ENCODE data around the gene S100A11.
"Not testable (repeated sequence)": the region's sequence is repeated elsewhere in the genome, so short reads cannot be mapped to it uniquely, and the experiment has no call there.

Gene S100A11

DNA sequence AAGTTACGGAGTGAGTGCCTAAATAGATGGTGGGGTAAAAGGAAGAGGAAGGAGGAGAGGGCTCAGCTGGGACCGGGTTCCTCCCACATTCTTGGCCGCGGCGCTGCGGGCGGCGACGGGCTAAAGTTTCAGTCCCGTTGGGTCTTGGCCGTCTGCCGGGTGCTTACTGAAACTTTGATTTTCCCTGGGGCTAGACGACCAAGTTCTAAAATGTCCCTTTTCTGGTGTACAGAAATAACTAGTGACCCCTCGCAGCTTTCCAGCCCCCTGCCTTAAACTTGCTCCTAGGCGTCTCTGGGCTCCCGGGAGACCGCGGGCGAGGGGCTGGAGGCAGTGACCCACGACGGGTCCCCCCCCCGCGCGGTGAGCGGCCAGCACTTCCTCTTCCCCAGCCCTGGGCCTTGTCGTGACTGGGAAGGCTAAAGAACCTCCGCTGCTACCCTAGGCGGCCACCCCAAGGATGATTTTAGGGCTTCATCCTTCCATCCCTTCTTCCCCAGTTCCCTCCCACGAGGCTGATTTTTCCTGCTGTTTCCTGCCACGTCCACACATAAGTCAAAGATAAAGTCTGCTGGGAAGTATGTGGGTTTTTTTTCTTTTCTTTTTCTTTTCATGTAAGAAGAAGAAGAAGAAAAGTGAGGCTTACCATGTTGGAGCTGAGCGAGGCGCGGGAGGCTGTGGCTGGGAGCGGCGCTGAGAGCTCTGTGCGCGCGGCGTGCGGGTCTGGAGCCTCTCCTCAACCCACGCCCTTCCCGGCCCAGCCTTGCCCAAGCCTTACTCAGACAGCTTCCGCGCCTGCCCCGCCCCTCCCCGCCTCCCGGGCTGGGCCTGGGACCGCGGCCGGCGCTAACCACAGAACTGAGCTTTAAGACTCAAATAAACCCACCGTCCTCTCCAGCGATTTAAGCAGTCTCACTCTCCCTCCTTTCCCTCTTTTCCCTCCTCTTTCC is at the start of gene S100A11:
Gene S100A11, minus strand, starts transcription at position 738 of the 950 bp plus-strand sequence. Its CDS starts 89 bp downstream, at position 649.
- peaks cover 40% of the 10 kb centered on the region for H3K27me3 ChIP-seq (ENCODE audit: insufficient read depth, low read length)
- H3K36me3 ChIP-seq (ENCODE audit: insufficient read depth, low read depth, low read length): peaks cover 23% of the 10 kb centered on the region
- no peaks in the 10 kb centered on the region for H3K9me3 ChIP-seq (ENCODE audit: insufficient read depth, low read depth, low read length)
- peaks cover 15% of the 10 kb centered on the region; the same call in 1 of the 2 replicates for H3K4me1 ChIP-seq (ENCODE audit: insufficient read depth, low read length)
- peak within 1 kb of the TSS; percentile 83 for H3K4me3 ChIP-seq (ENCODE audit: low read length)
- peak within 1 kb of the TSS; percentile 71; the same call in 1 of the 2 replicates for H3K9ac ChIP-seq (ENCODE audit: low read depth, low read length)
- no peak within 1 kb of the TSS for H3K27ac ChIP-seq (ENCODE audit: low read length)

DNA sequence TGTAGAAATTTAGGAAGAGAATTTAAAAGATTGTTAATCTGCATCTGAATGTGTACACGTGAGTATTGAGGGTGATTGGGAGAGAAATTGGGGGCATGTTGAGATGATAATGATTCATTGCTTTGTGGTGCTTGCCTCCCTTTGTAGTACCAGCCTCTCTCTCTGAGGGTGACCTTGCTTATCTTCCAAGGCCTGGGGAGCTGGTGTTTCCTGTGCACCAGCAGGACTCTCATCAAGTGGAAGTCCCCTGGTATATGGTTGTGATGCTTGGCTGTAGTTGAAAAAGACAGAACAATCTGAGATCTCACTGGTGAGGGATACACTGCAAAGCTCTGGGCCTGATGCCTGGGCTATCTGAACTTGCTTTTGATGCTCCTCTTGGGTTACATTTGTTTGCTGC is 48.0 kb upstream of the S100A11 start:
- H3K9me3 ChIP-seq (ENCODE audit: insufficient read depth, low read depth, low read length): no peaks in the 10 kb centered on the region
- no peaks in the 10 kb centered on the region for H3K4me1 ChIP-seq (ENCODE audit: insufficient read depth, low read length)
- peaks cover 8% of the 10 kb centered on the region; the same call in 1 of the 2 replicates for H3K27me3 ChIP-seq (ENCODE audit: insufficient read depth, low read length)
- H3K4me3 ChIP-seq (ENCODE audit: low read length): no peak overlapping the region
- no peak overlapping the region for H3K27ac ChIP-seq (ENCODE audit: low read length)
- H3K9ac ChIP-seq (ENCODE audit: low read depth, low read length): no peak overlapping the region
- no peaks in the 10 kb centered on the region for H3K36me3 ChIP-seq (ENCODE audit: insufficient read depth, low read depth, low read length)

DNA sequence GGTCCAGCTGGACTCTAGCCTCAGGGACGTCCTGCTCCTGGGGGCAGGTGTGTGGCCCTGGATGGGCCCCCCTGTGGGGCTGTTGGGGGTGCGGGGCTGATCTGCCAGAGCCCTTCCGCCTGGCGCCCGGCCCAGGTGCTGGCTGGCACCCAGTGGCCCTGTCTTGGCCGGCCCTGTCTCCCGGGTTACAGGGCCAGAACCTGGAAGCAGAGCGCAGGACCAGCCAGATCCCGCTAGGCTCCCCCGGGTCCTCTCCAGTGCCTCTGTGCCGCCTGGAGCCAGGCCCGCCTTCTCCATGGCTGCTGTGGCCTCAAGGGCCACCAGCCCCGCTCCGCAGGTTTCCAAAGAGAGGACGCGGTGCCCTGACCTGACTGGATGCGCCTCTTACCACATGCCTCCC is 44.2 kb upstream of the S100A11 start:
- H3K36me3 ChIP-seq (ENCODE audit: insufficient read depth, low read depth, low read length); H3K4me3 ChIP-seq (ENCODE audit: low read length); H3K27ac ChIP-seq (ENCODE audit: low read length); H3K9me3 ChIP-seq (ENCODE audit: insufficient read depth, low read depth, low read length); H3K9ac ChIP-seq (ENCODE audit: low read depth, low read length); H3K4me1 ChIP-seq (ENCODE audit: insufficient read depth, low read length); H3K27me3 ChIP-seq (ENCODE audit: insufficient read depth, low read length): not testable (repeated sequence)

DNA sequence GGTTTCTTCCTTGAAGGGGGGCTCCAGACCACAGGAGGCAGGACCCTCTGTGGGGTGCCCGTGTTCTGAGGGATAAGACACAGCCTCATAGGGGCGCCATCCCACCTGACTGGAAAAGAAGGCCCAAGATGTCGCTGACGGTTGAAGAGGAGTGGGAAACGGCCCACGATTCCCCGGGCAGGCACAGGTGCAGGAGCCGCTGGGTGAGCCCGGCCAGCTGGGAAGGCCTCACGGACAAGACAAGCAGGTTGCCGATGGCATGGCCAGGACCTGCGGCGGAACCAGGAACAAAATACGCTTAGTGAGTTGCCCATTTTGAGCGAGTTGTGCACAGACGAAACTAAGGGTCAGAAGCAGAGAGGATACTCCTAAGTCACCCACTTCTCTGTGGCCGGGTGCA is 43.7 kb upstream of the S100A11 start:
- not testable (repeated sequence) for H3K9me3 ChIP-seq (ENCODE audit: insufficient read depth, low read depth, low read length); H3K4me1 ChIP-seq (ENCODE audit: insufficient read depth, low read length); H3K4me3 ChIP-seq (ENCODE audit: low read length); H3K27ac ChIP-seq (ENCODE audit: low read length); H3K9ac ChIP-seq (ENCODE audit: low read depth, low read length); H3K36me3 ChIP-seq (ENCODE audit: insufficient read depth, low read depth, low read length); H3K27me3 ChIP-seq (ENCODE audit: insufficient read depth, low read length)

DNA sequence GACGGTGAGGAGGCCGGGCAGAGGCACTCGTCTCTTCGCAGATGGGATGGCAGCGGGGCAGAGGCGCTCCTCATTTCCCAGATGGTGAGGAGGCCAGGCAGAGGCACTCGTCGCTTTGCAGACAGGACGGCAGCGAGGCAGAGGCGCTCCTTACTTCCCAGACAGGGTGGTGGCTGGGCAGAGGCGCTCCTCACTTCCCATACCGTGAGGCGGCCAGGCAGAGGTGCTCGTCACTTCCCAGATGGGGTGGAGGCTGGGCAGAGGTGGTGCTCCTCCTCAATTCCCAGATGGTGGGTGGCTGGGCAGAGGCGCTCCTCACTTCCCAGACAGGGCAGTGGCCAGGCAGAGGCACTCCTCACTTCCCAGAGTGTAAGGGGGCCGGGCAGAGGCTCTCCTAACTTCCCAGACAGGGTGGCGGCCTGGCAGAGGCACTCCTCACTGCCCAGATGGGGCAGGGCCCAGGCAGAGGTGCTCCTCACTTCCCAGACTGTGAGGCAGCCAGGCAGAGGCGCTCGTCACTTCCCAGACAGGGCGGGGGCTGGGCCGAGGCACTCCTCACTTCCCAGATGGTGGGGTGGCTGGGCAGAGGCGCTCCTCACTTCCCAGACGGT is 42.1 kb upstream of the S100A11 start:
- H3K36me3 ChIP-seq (ENCODE audit: insufficient read depth, low read depth, low read length): no peaks in the 10 kb centered on the region
- H3K27me3 ChIP-seq (ENCODE audit: insufficient read depth, low read length): no peaks in the 10 kb centered on the region
- no peak overlapping the region for H3K9ac ChIP-seq (ENCODE audit: low read depth, low read length)
- H3K4me3 ChIP-seq (ENCODE audit: low read length): no peak overlapping the region
- H3K9me3 ChIP-seq (ENCODE audit: insufficient read depth, low read depth, low read length): no peaks in the 10 kb centered on the region
- no peaks in the 10 kb centered on the region for H3K4me1 ChIP-seq (ENCODE audit: insufficient read depth, low read length)
- H3K27ac ChIP-seq (ENCODE audit: low read length): no peak overlapping the region

DNA sequence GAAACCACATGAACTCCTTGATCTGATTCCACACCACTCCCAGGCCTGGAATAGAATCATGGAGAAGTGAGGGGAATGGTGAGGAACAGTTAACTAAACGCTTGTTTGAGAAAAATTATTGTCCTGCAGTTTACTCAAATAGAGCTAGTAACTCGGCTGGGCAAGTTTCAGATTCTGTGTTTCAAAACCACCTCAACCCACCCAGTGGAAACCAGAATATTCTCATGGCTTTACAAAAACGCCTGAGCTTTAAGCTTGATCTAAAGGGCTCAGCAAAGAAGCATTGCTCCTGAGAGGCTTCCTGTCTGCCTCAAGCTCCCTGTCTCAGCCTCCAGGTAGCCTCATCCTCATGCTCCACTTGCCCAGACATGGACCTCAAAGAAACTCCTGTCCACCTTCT is 35.5 kb upstream of the S100A11 start:
- Histone ChIP-seq H3K9ac (ENCODE audit: low read depth, low read length) (no peak overlapping the region), H3K4me3 (ENCODE audit: low read length) (no peak overlapping the region), H3K27me3 (ENCODE audit: insufficient read depth, low read length) (no peaks in the 10 kb centered on the region), H3K4me1 (ENCODE audit: insufficient read depth, low read length) (peaks cover 10% of the 10 kb centered on the region; the same call in 1 of the 2 replicates), H3K9me3 (ENCODE audit: insufficient read depth, low read depth, low read length) (no peaks in the 10 kb centered on the region), H3K27ac (ENCODE audit: low read length) (no peak overlapping the region), H3K36me3 (ENCODE audit: insufficient read depth, low read depth, low read length) (no peaks in the 10 kb centered on the region)

DNA sequence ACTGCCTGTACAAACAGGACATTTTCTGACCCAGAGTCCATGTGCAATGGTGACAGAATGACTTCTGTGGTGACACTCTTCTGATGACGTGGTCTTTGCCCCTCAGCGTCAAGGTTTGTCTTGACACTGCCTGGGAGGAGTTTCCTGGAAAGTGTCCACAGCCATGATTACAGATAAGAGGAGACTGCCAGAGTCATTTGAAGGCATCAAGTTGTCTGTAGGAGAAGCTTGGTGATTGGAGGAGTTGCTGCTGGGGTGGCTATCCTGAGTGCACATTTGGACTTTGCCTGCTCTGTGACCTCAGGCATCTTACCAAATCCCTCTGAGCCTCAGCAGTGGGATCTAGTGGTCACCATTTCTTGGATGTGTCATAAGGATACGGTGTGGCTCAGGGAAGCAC is 34.3 kb upstream of the S100A11 start:
- Histone ChIP-seq H3K4me1 (ENCODE audit: insufficient read depth, low read length) (peaks cover 11% of the 10 kb centered on the region; the same call in 1 of the 2 replicates), H3K36me3 (ENCODE audit: insufficient read depth, low read depth, low read length) (no peaks in the 10 kb centered on the region), H3K9me3 (ENCODE audit: insufficient read depth, low read depth, low read length) (no peaks in the 10 kb centered on the region), H3K27me3 (ENCODE audit: insufficient read depth, low read length) (no peaks in the 10 kb centered on the region), H3K4me3 (ENCODE audit: low read length) (no peak overlapping the region), H3K27ac (ENCODE audit: low read length) (no peak overlapping the region), H3K9ac (ENCODE audit: low read depth, low read length) (no peak overlapping the region)

DNA sequence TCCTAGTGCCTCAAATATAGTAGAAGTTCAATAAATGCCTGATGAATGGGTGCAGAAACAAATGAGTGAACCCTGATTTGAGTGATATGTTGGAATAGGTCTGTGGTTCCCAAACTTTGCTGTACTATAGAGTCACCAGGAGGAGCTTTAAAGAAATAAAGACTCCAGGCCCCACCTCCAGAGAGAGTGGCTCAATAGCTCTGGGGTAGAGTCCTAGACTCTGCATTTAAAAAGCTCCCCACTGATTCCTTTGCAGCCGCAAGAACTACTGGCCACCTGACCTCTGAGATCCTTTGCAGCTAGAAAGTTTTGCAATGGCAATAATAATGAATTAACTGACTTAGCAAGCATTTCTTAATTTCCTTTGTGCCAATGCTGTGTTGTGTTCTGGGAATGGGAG is 31.1 kb upstream of the S100A11 start:
- Histone ChIP-seq H3K9ac (ENCODE audit: low read depth, low read length) (no peak overlapping the region), H3K9me3 (ENCODE audit: insufficient read depth, low read depth, low read length) (no peaks in the 10 kb centered on the region), H3K4me3 (ENCODE audit: low read length) (no peak overlapping the region), H3K27me3 (ENCODE audit: insufficient read depth, low read length) (no peaks in the 10 kb centered on the region), H3K36me3 (ENCODE audit: insufficient read depth, low read depth, low read length) (no peaks in the 10 kb centered on the region), H3K4me1 (ENCODE audit: insufficient read depth, low read length) (peaks cover 11% of the 10 kb centered on the region; the same call in 1 of the 2 replicates), H3K27ac (ENCODE audit: low read length) (no peak overlapping the region)

DNA sequence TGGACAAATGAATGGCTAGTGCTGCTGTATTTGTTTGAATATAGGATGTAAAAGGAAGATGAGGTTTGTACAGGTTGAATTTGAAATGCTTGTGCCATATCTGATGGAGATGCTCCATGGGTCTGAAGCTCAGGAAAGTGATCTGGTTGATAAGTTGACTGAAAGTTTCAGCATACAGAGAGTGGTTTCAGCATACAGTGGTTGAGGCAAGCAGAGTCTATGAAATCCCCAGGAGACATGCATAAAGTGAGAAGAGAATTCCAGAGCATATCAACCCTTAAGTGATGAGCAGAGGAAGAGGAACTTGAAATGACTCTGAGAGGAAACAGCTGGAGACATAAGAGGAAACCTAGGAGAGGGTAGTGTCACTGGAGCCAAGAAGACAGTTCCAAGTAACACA is 30.3 kb upstream of the S100A11 start:
- Histone ChIP-seq H3K4me3 (ENCODE audit: low read length) (no peak overlapping the region), H3K27me3 (ENCODE audit: insufficient read depth, low read length) (no peaks in the 10 kb centered on the region), H3K9me3 (ENCODE audit: insufficient read depth, low read depth, low read length) (no peaks in the 10 kb centered on the region), H3K9ac (ENCODE audit: low read depth, low read length) (no peak overlapping the region), H3K27ac (ENCODE audit: low read length) (no peak overlapping the region), H3K4me1 (ENCODE audit: insufficient read depth, low read length) (peaks cover 11% of the 10 kb centered on the region; the same call in 1 of the 2 replicates), H3K36me3 (ENCODE audit: insufficient read depth, low read depth, low read length) (no peaks in the 10 kb centered on the region)

DNA sequence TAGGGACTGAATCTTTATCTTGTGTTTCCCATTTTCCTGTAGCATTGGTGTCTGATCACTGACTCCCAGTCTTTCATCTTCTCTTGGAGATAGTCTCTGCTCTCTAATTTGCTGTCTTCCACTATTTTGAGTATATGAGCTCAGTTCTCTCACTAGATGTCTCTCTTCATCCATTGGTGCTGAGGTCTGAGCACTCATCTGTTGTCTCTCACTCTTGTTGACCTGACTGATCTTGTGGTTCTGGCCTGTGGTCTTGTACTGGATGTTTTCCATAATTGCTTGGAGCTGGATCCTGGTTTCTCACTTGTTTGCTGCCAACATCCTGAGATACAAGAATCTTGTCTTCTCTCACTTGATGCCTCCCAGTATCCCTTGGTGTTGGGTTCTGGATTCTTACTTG is 25.1 kb upstream of the S100A11 start:
- Histone ChIP-seq H3K27ac (ENCODE audit: low read length) (no peak overlapping the region), H3K4me3 (ENCODE audit: low read length) (no peak overlapping the region), H3K4me1 (ENCODE audit: insufficient read depth, low read length) (no peaks in the 10 kb centered on the region), H3K36me3 (ENCODE audit: insufficient read depth, low read depth, low read length) (no peaks in the 10 kb centered on the region), H3K9ac (ENCODE audit: low read depth, low read length) (no peak overlapping the region), H3K9me3 (ENCODE audit: insufficient read depth, low read depth, low read length) (peaks cover 8% of the 10 kb centered on the region; the same call in 1 of the 2 replicates), H3K27me3 (ENCODE audit: insufficient read depth, low read length) (peaks cover 10% of the 10 kb centered on the region; the same call in 1 of the 2 replicates)

DNA sequence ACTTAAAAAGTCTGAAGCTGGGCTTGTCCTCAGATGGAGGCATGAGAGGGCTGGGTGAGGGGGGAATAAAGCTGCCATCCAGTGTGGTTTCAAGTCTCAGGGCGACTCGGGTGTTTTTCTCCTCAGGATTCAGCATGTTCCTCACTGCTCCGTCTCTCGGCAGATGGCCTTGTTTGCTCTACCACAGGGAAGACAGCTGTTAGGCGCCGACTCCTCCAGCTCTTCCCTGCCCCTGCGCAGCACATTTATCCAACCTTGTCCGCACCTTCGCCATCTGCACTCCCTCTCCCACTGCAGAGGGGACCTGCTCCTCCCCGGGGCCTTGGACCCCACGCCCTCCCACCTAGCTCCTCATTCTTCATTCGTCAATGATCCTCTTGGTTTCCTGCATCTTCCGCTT is 16.6 kb upstream of the S100A11 start:
- H3K36me3 ChIP-seq (ENCODE audit: insufficient read depth, low read depth, low read length): no peaks in the 10 kb centered on the region
- peaks cover 3% of the 10 kb centered on the region; the same call in 1 of the 2 replicates for H3K4me1 ChIP-seq (ENCODE audit: insufficient read depth, low read length)
- H3K27ac ChIP-seq (ENCODE audit: low read length): no peak overlapping the region
- no peak overlapping the region for H3K4me3 ChIP-seq (ENCODE audit: low read length)
- H3K9me3 ChIP-seq (ENCODE audit: insufficient read depth, low read depth, low read length): no peaks in the 10 kb centered on the region
- peaks cover 14% of the 10 kb centered on the region for H3K27me3 ChIP-seq (ENCODE audit: insufficient read depth, low read length)
- H3K9ac ChIP-seq (ENCODE audit: low read depth, low read length): no peak overlapping the region

DNA sequence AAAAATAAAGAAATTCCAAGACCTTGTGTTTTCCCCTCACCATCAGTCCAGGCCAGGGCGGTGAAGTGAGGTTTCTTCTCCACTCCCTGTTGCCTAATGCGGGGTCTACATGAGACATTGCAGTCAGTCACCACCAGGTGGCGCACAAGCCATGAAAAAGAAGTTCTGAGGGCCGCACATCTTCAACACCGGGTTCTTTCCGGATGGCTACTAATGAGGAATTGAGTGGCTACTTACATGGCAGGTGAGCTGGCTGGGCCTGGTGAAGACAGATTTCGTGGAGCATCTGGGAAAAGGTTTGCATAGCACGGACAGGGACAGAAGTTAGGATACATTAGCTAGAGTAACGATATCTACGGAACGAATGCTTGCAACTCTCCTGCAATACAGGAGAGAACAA is 15.8 kb upstream of the S100A11 start:
- no peaks in the 10 kb centered on the region for H3K36me3 ChIP-seq (ENCODE audit: insufficient read depth, low read depth, low read length)
- peaks cover 6% of the 10 kb centered on the region for H3K4me1 ChIP-seq (ENCODE audit: insufficient read depth, low read length)
- no peak overlapping the region for H3K9ac ChIP-seq (ENCODE audit: low read depth, low read length)
- no peaks in the 10 kb centered on the region for H3K9me3 ChIP-seq (ENCODE audit: insufficient read depth, low read depth, low read length)
- no peak overlapping the region for H3K27ac ChIP-seq (ENCODE audit: low read length)
- H3K27me3 ChIP-seq (ENCODE audit: insufficient read depth, low read length): peaks cover 9% of the 10 kb centered on the region
- H3K4me3 ChIP-seq (ENCODE audit: low read length): no peak overlapping the region

Data from iPS-20b (cell line).